DMS79 (cell line): ENCODE data around the gene DENND1C.

Experiments used
- DNase-seq: peaks from one replicate; lab custom pipeline; 2025; lab: John Stamatoyannopoulos, UW

DENND1C gene

GRCh38 chr19:6480848-6481415 is 655 bp downstream of the DENND1C start:
- no peak for DNase-seq

- no peak for DNase-seq
Observed at GRCh38 chr19:6479836-6480398, 1.7 kb downstream of the DENND1C start.

- no peak for DNase-seq
Observed at GRCh38 chr19:6478815-6479214, 2.8 kb downstream of the DENND1C start.

- no peak for DNase-seq
Observed at GRCh38 chr19:6476896-6477431, 4.6 kb downstream of the DENND1C start.

GRCh38 chr19:6476155-6476895 is 5.3 kb downstream of the DENND1C start:
- no peak for DNase-seq

GRCh38 chr19:6475321-6476108 is 6.1 kb downstream of the DENND1C start:
- DNase-seq, result no peak

GRCh38 chr19:6473647-6474046 is 7.9 kb downstream of the DENND1C start:
- no peak for DNase-seq

GRCh38 chr19:6472713-6473112 is 8.9 kb downstream of the DENND1C start:
- no peak for DNase-seq

GRCh38 chr19:6471076-6471475 is 10.5 kb downstream of the DENND1C start:
- no peak for DNase-seq

- no peak for DNase-seq
Observed at GRCh38 chr19:6470173-6470572, 11.4 kb downstream of the DENND1C start.

GRCh38 chr19:6467384-6467783 is 14.2 kb downstream of the DENND1C start:
- no peak for DNase-seq

- DNase-seq, result no peak
Observed at GRCh38 chr19:6466526-6467248, 14.9 kb downstream of the DENND1C start.

GRCh38 chr19:6465663-6466062 is 15.9 kb downstream of the DENND1C start:
- no peak for DNase-seq

GRCh38 chr19:6465006-6465405 is 16.6 kb downstream of the DENND1C start:
- DNase-seq, result no peak

GRCh38 chr19:6464070-6464873 is 17.3 kb downstream of the DENND1C start, which contains the start of gene CRB3:
Gene CRB3, plus strand, starts transcription at chr19:6464271. Its CDS starts 431 bp downstream, at chr19:6464702.
- peak; percentile 87 for DNase-seq

- DNase-seq, result peak; percentile 91
Observed at GRCh38 chr19:6460099-6460884, 21.3 kb downstream of the DENND1C start.

- peak; percentile 12 for DNase-seq
Observed at GRCh38 chr19:6459262-6460098, 22.1 kb downstream of the DENND1C start, which contains the start of gene SLC25A23. Gene SLC25A23, minus strand, starts transcription at chr19:6459792. Its CDS starts 164 bp downstream, at chr19:6459628.

GRCh38 chr19:6458695-6459261 is 22.8 kb downstream of the DENND1C start:
- no peak for DNase-seq
